MM.1S (cell line): Measurements from ENCODE around the gene S100A7.
"Not testable (repeated sequence)": the region's sequence is repeated elsewhere in the genome, so short reads cannot be mapped to it uniquely, and the experiment has no call there.

Experiments
- DNase-seq: peaks from one replicate; pipeline ENCODE4 v3.0.0-alpha.2; 2015
- H2AFZ ChIP-seq: fragments of 300-600 bp; sonication (generic); 2 replicates; pipeline ENCODE4 v1.6.0; 2016; ENCODE audit warnings: antibody characterized with exemption, low read length
- H3F3A ChIP-seq: fragments of 300-600 bp; sonication (generic); 2 replicates; pipeline ENCODE4 v1.6.1; 2016; ENCODE audit warnings: mild to moderate bottlenecking, antibody characterized with exemption, low read length, moderate library complexity, mixed read lengths; ENCODE audit not compliant: insufficient read depth
- H3K27ac ChIP-seq: fragments of 300-600 bp; sonication (generic); 2 replicates; pipeline ENCODE4 v1.5.1; 2016; ENCODE audit warnings: mild to moderate bottlenecking, low read length
- H3K27me3 ChIP-seq: fragments of 300-600 bp; sonication (generic); replicated peaks from 2 replicates; pipeline ENCODE4 v1.6.0; 2016; ENCODE audit warnings: low read length; ENCODE audit not compliant: insufficient read depth
- H3K36me3 ChIP-seq: fragments of 300-600 bp; sonication (generic); replicated peaks from 2 replicates; pipeline ENCODE4 v1.6.1; 2016; ENCODE audit warnings: mild to moderate bottlenecking, low read length, mixed read lengths; ENCODE audit not compliant: insufficient read depth
- H3K4me1 ChIP-seq: fragments of 300-600 bp; sonication (generic); 2 replicates; pipeline ENCODE4 v1.6.1; 2016; ENCODE audit warnings: low read length, mixed read lengths
- H3K4me2 ChIP-seq: fragments of 300-600 bp; sonication (generic); 2 replicates; pipeline ENCODE4 v1.6.0; 2016; ENCODE audit warnings: low read depth, low read length
- H3K4me3 ChIP-seq: fragments of 300-600 bp; sonication (generic); 2 replicates; pipeline ENCODE4 v1.5.1; 2016; ENCODE audit warnings: low read length, mixed read lengths
- H3K79me2 ChIP-seq: fragments of 300-600 bp; sonication (generic); 2 replicates; pipeline ENCODE4 v1.6.1; 2016; ENCODE audit warnings: mixed run types, low read length, mixed read lengths
- H3K9ac ChIP-seq: fragments of 300-600 bp; sonication (generic); 2 replicates; pipeline ENCODE4 v1.6.1; 2016; ENCODE audit warnings: low read length, mixed read lengths
- H3K9me2 ChIP-seq: fragments of 300-600 bp; sonication (generic); replicated peaks from 2 replicates; pipeline ENCODE4 v1.6.1; 2016; ENCODE audit warnings: mild to moderate bottlenecking, low read length, mixed read lengths; ENCODE audit not compliant: insufficient read depth
- H3K9me3 ChIP-seq: fragments of 300-600 bp; sonication (generic); replicated peaks from 2 replicates; pipeline ENCODE4 v1.6.1; 2016; ENCODE audit warnings: mild to moderate bottlenecking, low read length, mixed read lengths; ENCODE audit not compliant: insufficient read depth
- H4K20me1 ChIP-seq: fragments of 300-600 bp; sonication (generic); 2 replicates; pipeline ENCODE4 v1.6.1; 2016; ENCODE audit warnings: mild to moderate bottlenecking, low read length, moderate library complexity, mixed read lengths; ENCODE audit not compliant: insufficient read depth
- EZH2 ChIP-seq: fragments of 300-600 bp; sonication (generic); optimal IDR thresholded peaks from 2 replicates; pipeline ENCODE3; 2017; ENCODE audit warnings: low read depth, mild to moderate bottlenecking, antibody characterized with exemption, low read length, mixed read lengths
- EZH2phosphoT487 ChIP-seq: fragments of 300-600 bp; sonication (generic); IDR thresholded peaks from 2 replicates; pipeline ENCODE4 v1.6.1; 2018; ENCODE audit warnings: antibody characterized with exemption, low read length
- TF ChIP-seq, protein P1 (sequence below): fragments of 300-600 bp; sonication (generic); IDR thresholded peaks from 2 replicates; pipeline ENCODE4 v1.5.1; 2016; ENCODE audit warnings: antibody characterized with exemption, low read length, mixed read lengths

Gene S100A7

DNA sequence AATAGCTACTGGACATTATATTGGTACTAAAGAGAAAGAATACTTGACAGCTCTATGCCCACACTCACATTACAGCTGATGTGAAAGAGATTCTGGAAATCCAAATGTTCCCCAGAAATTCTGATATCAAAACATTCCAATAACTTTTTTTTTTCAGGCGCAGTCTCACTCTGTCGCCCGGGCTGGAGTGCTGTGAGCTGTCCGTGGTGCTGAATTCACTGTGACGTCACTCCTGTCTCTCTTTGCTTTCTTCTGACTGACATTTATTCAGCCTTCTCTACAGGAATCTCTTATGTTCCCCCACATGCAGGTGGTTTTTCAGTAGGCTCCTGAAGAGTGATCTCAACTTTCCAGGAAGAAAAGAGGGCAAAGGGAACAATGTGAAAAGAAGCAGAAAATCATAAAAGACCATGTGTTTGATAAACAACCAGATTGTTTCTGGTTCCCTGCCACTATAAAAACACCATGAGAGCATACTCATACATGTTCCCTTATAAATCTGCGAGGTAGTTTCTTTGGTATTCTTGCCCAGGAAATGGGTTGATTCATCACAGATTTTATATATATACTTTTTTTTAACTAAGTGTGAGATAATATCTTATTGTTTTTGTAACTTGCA lies 37.9 kb downstream of the S100A7 start:
- peak; percentile 74 for DNase-seq
- no peak overlapping the region for H3K4me2 ChIP-seq
- H4K20me1 ChIP-seq, result no peaks in the 10 kb centered on the region
- no peak overlapping the region for H2AFZ ChIP-seq
- no peaks in the 10 kb centered on the region for H3K4me1 ChIP-seq
- H3K79me2 ChIP-seq, result no peaks in the 10 kb centered on the region
- no peaks in the 10 kb centered on the region for H3K9me2 ChIP-seq
- no peaks in the 10 kb centered on the region for H3K9me3 ChIP-seq
- peaks cover 15% of the 10 kb centered on the region; the same call in 1 of the 2 replicates for H3K27me3 ChIP-seq
- H3K36me3 ChIP-seq, result no peaks in the 10 kb centered on the region
- no peak overlapping the region for H3K4me3 ChIP-seq
- H3F3A ChIP-seq, result no peaks in the 10 kb centered on the region
- no peak overlapping the region for H3K9ac ChIP-seq
- no peak overlapping the region for H3K27ac ChIP-seq
- TF ChIP-seq, protein P1, sequence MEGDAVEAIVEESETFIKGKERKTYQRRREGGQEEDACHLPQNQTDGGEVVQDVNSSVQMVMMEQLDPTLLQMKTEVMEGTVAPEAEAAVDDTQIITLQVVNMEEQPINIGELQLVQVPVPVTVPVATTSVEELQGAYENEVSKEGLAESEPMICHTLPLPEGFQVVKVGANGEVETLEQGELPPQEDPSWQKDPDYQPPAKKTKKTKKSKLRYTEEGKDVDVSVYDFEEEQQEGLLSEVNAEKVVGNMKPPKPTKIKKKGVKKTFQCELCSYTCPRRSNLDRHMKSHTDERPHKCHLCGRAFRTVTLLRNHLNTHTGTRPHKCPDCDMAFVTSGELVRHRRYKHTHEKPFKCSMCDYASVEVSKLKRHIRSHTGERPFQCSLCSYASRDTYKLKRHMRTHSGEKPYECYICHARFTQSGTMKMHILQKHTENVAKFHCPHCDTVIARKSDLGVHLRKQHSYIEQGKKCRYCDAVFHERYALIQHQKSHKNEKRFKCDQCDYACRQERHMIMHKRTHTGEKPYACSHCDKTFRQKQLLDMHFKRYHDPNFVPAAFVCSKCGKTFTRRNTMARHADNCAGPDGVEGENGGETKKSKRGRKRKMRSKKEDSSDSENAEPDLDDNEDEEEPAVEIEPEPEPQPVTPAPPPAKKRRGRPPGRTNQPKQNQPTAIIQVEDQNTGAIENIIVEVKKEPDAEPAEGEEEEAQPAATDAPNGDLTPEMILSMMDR, result no peak
- TF ChIP-seq EZH2phosphoT487, result no peak
- TF ChIP-seq EZH2, result no peak

DNA sequence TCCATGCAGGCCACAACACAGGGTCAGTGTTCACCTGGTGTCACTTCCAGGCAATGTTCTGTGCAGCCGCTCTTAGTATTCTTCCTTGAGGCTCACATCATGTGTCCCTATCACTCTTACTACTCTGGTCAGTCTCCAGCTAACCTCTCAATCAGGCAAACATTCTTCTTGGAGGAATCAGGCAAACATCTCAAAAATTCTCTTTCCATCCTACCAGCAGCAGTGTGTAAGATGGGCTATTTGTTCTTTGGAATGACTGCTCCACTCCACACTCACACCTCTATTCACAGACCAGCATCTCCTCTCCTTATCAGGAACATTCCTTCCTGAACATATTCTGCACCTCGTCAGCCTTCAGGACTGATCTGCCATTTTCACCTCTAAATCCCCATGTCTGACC lies 40.1 kb downstream of the S100A7 start:
- Histone ChIP-seq H2AFZ (no peak overlapping the region), H3K36me3 (no peaks in the 10 kb centered on the region), H3K27ac (no peak overlapping the region), H4K20me1 (no peaks in the 10 kb centered on the region), H3K9me3 (no peaks in the 10 kb centered on the region), H3K4me1 (no peaks in the 10 kb centered on the region), H3K4me3 (no peak overlapping the region), H3K27me3 (0 out of 2 replicates have a peak, but pooled peaks cover 3% of the 10 kb centered on the region), H3K4me2 (no peak overlapping the region), H3K79me2 (no peaks in the 10 kb centered on the region), H3F3A (no peaks in the 10 kb centered on the region), H3K9ac (no peak overlapping the region), H3K9me2 (no peaks in the 10 kb centered on the region)
- DNase-seq, result no peak
- TF ChIP-seq, protein P1, result no peak
- no peak for TF ChIP-seq EZH2
- no peak for TF ChIP-seq EZH2phosphoT487

- H3K4me1 ChIP-seq, H3K9me2 ChIP-seq, H3F3A ChIP-seq, H4K20me1 ChIP-seq, H3K36me3 ChIP-seq, H3K27me3 ChIP-seq, H3K4me3 ChIP-seq, H3K4me2 ChIP-seq, H3K9ac ChIP-seq, H2AFZ ChIP-seq, DNase-seq, H3K79me2 ChIP-seq, H3K27ac ChIP-seq, H3K9me3 ChIP-seq: not testable (repeated sequence)
Measured at GRCh38 chr1:153419436-153419793, 41.0 kb downstream of the S100A7 start.

DNA sequence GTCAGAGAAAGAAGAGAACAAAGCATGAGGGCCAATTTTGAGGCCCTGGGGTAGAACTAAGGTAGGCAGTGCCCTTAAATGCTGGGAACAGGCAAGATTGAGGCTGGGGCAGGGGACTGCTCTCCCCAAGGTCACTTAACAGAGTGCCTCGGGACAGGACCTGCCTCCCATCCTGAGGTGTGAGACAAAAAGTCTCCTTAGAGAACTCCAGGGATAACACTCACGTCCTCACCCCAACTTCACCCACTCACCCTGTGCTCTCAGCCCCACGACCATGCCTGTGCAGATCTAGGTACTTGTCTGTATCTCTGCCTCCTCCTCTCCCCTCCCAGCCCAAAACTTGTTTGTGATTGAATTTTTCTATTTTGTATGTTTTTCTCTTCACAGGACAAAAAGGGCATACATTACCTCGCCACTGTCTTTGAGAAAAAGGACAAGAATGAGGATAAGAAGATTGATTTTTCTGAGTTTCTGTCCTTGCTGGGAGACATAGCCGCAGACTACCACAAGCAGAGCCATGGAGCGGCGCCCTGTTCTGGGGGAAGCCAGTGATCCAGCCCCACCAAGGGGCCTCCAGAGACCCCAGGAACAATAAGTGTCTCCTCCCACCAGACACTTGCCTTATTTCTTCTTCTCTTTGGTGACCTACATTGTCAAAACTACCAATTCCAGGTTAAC lies 41.6 kb downstream of the S100A7 start:
- H4K20me1 ChIP-seq, H3F3A ChIP-seq, H3K27me3 ChIP-seq, H3K79me2 ChIP-seq, H3K36me3 ChIP-seq, H3K4me3 ChIP-seq, H3K9me3 ChIP-seq, H3K4me2 ChIP-seq, H3K9me2 ChIP-seq, H3K27ac ChIP-seq, H3K9ac ChIP-seq, H2AFZ ChIP-seq, H3K4me1 ChIP-seq, DNase-seq: not testable (repeated sequence)
